ENCODE results near the gene CGB1. TPM values are rescaled to one million over a fixed set of nuclear protein-coding genes. Genes with fewer than 3 reads are reported as not detected.
A peak's percentile ranks its signal among the peaks of the same experiment; 100 is the strongest.

The CGB1 gene
- total and polyA plus RNA-seq, 2 of the 13 experiments (the other 11 are each of a cell fraction or from before 2014, with no cell fraction given), result not detected

DNA sequence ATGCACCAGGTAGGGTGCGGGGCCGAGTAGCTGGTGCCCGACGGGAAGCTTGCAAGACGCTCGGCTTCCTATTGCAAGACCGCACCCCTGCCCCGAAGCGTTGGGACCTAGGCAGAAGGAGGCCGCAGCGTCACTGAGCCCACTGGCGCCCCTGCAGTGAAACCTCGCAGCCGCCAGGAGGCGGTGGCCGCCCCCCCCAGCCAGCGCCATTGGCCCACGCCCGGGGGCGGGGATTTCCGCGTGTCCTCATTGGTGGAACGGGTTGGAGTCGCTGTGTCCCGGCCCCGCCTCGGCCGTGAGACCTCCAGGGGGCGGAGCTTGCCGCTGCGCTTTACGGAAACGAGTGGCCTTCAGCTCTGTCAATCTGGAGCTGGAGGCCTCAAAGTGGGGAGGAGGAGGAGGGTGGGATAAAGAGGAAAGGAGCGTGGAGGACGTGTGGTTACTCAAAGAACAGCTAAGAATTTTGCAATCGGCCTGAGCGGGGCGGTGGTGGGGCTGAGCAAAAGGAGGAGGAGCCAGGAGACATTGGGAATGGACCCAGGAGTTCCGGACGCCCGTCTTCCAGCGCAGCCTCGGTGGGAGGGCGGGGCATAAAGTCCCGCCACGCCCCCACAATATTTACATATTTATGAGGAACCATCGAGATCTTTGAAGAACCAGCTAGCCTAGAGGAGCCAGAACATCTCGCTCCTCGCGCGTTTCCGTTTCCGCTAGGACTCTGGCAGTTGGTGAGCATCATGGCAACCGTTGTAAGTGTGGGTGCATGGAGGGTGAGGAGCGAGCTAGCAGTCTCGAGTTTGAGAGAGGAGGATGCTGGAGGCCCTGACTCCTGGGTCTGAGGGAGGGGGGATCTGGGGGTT, 43.3 kb downstream of the CGB1 start, which contains the start of the genes GYS1 and RUVBL2 (continued):
- TF ChIP-seq MAZ (IDR thresholded peaks at IDR 0.05; ENCODE audit: borderline replicate concordance, low read depth, low read length) (peak; percentile 89), MAZ (CRISPR knock-in tag; IDR thresholded peaks at IDR 0.05; ENCODE audit: low read depth) (no peak; the same call in none of the 2 replicates), ZNF670 (CRISPR knock-in tag; IDR thresholded peaks at IDR 0.05; ENCODE audit: borderline replicate concordance) (peak; percentile 92), NFYB (CRISPR knock-in tag; IDR thresholded peaks at IDR 0.05) (peak; percentile 95), ZNF772 (CRISPR knock-in tag; IDR thresholded peaks at IDR 0.05) (0 out of 2 replicates have a peak, but pooled peaks have one; percentile 11), NRL (CRISPR knock-in tag; IDR thresholded peaks at IDR 0.05; ENCODE audit: borderline replicate concordance) (peak; percentile 48; the same call in 1 of the 2 replicates), MIXL1 (CRISPR knock-in tag; IDR thresholded peaks at IDR 0.05) (peak; percentile 9; the same call in 1 of the 2 replicates), ZNF724P (CRISPR knock-in tag; IDR thresholded peaks at IDR 0.05; ENCODE audit: borderline replicate concordance) (no peak), DR1 (CRISPR knock-in tag; IDR thresholded peaks at IDR 0.05) (peak; percentile 56; the same call in 1 of the 2 replicates), ZNF749 (CRISPR knock-in tag; IDR thresholded peaks at IDR 0.05; ENCODE audit: borderline replicate concordance) (no peak), KDM5A (IDR thresholded peaks at IDR 0.05; ENCODE audit: borderline replicate concordance, low read length) (peak; percentile 87; the same call in 1 of the 2 replicates)
- TF ChIP-seq, protein P1, sequence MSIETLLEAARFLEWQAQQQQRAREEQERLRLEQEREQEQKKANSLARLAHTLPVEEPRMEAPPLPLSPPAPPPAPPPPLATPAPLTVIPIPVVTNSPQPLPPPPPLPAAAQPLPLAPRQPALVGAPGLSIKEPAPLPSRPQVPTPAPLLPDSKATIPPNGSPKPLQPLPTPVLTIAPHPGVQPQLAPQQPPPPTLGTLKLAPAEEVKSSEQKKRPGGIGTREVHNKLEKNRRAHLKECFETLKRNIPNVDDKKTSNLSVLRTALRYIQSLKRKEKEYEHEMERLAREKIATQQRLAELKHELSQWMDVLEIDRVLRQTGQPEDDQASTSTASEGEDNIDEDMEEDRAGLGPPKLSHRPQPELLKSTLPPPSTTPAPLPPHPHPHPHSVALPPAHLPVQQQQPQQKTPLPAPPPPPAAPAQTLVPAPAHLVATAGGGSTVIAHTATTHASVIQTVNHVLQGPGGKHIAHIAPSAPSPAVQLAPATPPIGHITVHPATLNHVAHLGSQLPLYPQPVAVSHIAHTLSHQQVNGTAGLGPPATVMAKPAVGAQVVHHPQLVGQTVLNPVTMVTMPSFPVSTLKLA (IDR thresholded peaks at IDR 0.05), result peak; percentile 70
- TF ChIP-seq, protein P2, sequence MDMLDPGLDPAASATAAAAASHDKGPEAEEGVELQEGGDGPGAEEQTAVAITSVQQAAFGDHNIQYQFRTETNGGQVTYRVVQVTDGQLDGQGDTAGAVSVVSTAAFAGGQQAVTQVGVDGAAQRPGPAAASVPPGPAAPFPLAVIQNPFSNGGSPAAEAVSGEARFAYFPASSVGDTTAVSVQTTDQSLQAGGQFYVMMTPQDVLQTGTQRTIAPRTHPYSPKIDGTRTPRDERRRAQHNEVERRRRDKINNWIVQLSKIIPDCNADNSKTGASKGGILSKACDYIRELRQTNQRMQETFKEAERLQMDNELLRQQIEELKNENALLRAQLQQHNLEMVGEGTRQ (IDR thresholded peaks at IDR 0.05; ENCODE audit: low read depth, low read length), result no peak
- TF ChIP-seq, protein P2 (CRISPR knock-in tag; IDR thresholded peaks at IDR 0.05; ENCODE audit: borderline replicate concordance), result no peak
- TF ChIP-seq, protein P3, sequence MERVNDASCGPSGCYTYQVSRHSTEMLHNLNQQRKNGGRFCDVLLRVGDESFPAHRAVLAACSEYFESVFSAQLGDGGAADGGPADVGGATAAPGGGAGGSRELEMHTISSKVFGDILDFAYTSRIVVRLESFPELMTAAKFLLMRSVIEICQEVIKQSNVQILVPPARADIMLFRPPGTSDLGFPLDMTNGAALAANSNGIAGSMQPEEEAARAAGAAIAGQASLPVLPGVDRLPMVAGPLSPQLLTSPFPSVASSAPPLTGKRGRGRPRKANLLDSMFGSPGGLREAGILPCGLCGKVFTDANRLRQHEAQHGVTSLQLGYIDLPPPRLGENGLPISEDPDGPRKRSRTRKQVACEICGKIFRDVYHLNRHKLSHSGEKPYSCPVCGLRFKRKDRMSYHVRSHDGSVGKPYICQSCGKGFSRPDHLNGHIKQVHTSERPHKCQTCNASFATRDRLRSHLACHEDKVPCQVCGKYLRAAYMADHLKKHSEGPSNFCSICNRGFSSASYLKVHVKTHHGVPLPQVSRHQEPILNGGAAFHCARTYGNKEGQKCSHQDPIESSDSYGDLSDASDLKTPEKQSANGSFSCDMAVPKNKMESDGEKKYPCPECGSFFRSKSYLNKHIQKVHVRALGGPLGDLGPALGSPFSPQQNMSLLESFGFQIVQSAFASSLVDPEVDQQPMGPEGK (CRISPR knock-in tag; IDR thresholded peaks at IDR 0.05), result peak; percentile 64
